ENCODE measurements around the gene KIAA1958.

DNA sequence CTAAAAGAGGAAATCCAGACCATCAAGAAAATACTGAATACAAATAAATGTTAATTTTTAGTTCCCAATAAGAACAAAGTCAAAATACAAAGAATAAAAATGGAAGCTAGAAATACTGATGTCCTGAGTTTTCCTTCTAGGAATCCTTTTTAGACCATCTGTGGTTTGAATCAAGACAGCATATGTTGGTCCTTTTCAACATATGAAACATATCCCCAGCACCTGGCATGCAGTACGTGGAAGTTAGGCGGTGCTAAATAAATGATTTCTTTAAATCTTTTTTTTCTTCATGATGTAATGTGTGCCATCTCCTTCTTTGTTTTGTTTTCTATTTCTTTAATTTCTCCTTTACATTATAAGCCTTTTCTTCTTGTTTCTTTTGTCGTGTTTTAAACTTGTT, 34.0 kb downstream of the KIAA1958 start:
- TF ChIP-seq CTCF (IDR thresholded peaks at IDR 0.05) (no peak), POLR2A (IDR thresholded peaks at IDR 0.05) (no peak), POLR2AphosphoS5 (IDR thresholded peaks at IDR 0.05) (no peak), EP300 (IDR thresholded peaks at IDR 0.05) (no peak)

All from suprapubic skin (tissue), 4 donors.